NCI-H345 treated with DMSO at 0.1 percent for 48 hours (cell line): Measurements from ENCODE around the gene REXO1.

Experiments used
- DNase-seq: peaks from one replicate; lab custom pipeline; 2025; ENCODE audit not compliant: unreplicated experiment; lab: John Stamatoyannopoulos, UW

The REXO1 gene

GRCh38 chr19:1836458-1837221 lies 11.6 kb downstream of the REXO1 start:
- DNase-seq, result no peak

- no peak for DNase-seq
These were observed 14.7 kb downstream of the REXO1 start for GRCh38 chr19:1833540-1833939.

GRCh38 chr19:1832046-1832663 lies 16.1 kb downstream of the REXO1 start:
- DNase-seq, result no peak

- DNase-seq, result no peak
These were observed 17.3 kb downstream of the REXO1 start for GRCh38 chr19:1830978-1831377.

GRCh38 chr19:1830568-1830967 lies 17.7 kb downstream of the REXO1 start:
- no peak for DNase-seq

GRCh38 chr19:1829958-1830357 lies 18.3 kb downstream of the REXO1 start:
- no peak for DNase-seq

- no peak for DNase-seq
These were observed 19.7 kb downstream of the REXO1 start for GRCh38 chr19:1828279-1829238.

- no peak for DNase-seq
These were observed 20.6 kb downstream of the REXO1 start for GRCh38 chr19:1827566-1828278.

- no peak for DNase-seq
These were observed 21.4 kb downstream of the REXO1 start for GRCh38 chr19:1826557-1827521.

- DNase-seq, result no peak
These were observed 22.2 kb downstream of the REXO1 start for GRCh38 chr19:1825909-1826556.

- DNase-seq, result no peak
These were observed 24.0 kb downstream of the REXO1 start for GRCh38 chr19:1824252-1824622.

GRCh38 chr19:1823539-1824251 lies 24.6 kb downstream of the REXO1 start:
- no peak for DNase-seq

GRCh38 chr19:1823020-1823419 lies 25.3 kb downstream of the REXO1 start:
- no peak for DNase-seq

- DNase-seq, result no peak
These were observed 26.1 kb downstream of the REXO1 start for GRCh38 chr19:1822210-1822609.

- no peak for DNase-seq
These were observed 28.7 kb downstream of the REXO1 start for GRCh38 chr19:1819341-1820255.

GRCh38 chr19:1818549-1819195 lies 29.6 kb downstream of the REXO1 start:
- DNase-seq, result no peak

- no peak for DNase-seq
These were observed 30.6 kb downstream of the REXO1 start for GRCh38 chr19:1817553-1818179.
